ENCODE results near the gene ATAD3B.
"Not testable (repeated sequence)": the region's sequence is repeated elsewhere in the genome, so short reads cannot be mapped to it uniquely, and the experiment has no call there.

ATAD3B gene

DNA sequence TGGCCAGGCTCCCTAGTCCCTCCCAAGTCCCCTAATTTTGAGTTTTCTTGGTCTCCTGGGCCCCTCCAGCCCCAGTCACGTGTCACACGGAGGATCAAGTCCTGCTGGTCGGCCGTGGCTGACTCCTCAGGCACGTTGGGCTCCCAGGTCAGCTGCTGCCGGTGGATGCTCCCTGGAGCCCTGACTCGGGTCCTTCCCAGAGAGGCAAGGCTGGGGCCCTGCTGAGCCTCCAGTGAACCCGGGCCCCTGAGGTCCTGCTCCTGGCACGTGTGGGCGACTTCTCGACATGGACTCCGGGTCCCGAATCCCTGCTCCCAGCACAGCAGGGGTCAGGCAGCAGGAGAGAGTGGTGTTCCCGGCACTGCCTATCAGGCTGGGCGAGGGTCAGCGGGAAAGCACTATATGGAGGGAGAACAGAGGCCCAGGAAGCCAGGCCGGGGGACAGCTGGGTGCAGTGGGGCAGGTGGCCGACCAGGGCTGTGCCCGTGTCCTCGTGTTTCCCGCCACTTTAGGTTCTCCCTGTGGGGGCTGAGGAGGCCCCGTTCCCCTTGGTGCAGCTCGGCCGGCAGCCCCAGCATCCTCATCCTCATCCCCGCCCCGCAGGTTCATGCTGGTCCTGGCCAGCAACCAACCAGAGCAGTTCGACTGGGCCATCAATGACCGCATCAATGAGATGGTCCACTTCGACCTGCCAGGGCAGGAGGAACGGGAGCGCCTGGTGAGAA, 55.7 kb downstream of the ATAD3B start:
- 96 to 97% methylated on average over 30 of the region's 31 CpGs for WGBS, 2 experiments (ENCODE audit: insufficient coverage in 2 of 2)
- H3K36me3 ChIP-seq (ENCODE audit: control insufficient read depth, insufficient read depth, low read length), result peaks cover 62% of the 10 kb centered on the region

DNA sequence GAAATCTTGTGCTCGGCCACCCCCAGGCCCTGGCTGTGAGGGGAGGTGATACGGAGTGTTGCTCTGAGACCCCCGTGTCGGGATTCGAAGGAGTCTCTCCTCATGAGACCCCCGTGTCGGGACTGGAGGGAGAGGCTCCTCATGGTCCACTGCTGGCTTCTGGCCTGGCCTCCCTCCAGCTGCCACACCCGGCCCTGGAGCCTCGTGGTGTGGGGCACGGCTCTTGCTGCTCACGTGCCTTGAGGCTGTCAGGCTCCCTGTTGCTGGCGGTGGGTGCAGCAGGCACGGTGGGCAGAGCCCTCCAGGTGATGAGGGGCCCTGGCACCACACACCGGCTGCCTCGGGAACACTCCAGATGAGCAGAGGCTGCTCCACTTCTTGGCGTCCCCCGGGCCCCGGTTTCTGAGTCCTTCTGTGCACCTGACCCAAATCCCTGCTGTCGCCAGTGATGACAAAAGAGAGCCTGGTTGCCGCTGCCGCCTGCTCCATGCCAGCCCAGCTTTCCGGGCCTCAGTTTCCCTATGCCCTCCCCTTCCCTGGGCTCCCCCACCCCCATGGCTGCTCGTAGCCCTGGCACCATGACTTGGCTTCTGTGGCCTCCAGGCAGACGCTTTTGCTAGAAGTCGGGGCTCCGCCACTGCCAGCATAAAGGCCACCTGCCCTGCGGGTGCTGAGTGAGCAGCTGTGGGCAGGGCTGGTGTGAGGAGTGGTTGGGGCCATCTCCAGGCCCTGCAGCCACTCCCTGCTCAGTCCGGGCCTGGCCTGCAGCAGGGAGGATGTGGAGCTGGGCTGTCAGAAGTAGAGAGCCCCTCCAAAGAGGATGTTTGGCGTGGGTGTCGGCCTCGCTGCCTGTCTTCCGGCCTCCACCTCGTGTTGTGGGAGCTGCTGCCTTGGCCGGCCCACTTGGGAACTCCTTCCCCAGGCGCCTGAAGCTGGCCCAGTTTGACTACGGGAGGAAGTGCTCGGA, 57.0 kb downstream of the ATAD3B start:
- WGBS, 2 experiments (ENCODE audit: insufficient coverage in 2 of 2), result 95 to 96% methylated on average over 28 to 33 of the region's 37 CpGs
- no peak overlapping the region for H3K4me3 ChIP-seq (ENCODE audit: extremely low read depth, insufficient read depth, low read length, poor library complexity, severe bottlenecking)
- H3K36me3 ChIP-seq (ENCODE audit: control insufficient read depth, insufficient read depth, low read length), result peaks cover 63% of the 10 kb centered on the region
- no peaks in the 10 kb centered on the region for H3K4me1 ChIP-seq (ENCODE audit: control insufficient read depth, insufficient read depth, low read length, poor library complexity, severe bottlenecking)
- peaks cover 12% of the 10 kb centered on the region for H3K9me3 ChIP-seq (ENCODE audit: control insufficient read depth, low read length)
- no peak overlapping the region for H3K27ac ChIP-seq (ENCODE audit: low read depth, low read length, severe bottlenecking)

More for the DNA sequence above, 55.7 kb downstream of the ATAD3B start:
- Histone ChIP-seq H3K27ac (ENCODE audit: low read depth, low read length, severe bottlenecking) (no peak overlapping the region), H3K4me3 (ENCODE audit: extremely low read depth, insufficient read depth, low read length, poor library complexity, severe bottlenecking) (no peak overlapping the region), H3K9me3 (ENCODE audit: control insufficient read depth, low read length) (peaks cover 12% of the 10 kb centered on the region), H3K4me1 (ENCODE audit: control insufficient read depth, insufficient read depth, low read length, poor library complexity, severe bottlenecking) (no peaks in the 10 kb centered on the region)

DNA sequence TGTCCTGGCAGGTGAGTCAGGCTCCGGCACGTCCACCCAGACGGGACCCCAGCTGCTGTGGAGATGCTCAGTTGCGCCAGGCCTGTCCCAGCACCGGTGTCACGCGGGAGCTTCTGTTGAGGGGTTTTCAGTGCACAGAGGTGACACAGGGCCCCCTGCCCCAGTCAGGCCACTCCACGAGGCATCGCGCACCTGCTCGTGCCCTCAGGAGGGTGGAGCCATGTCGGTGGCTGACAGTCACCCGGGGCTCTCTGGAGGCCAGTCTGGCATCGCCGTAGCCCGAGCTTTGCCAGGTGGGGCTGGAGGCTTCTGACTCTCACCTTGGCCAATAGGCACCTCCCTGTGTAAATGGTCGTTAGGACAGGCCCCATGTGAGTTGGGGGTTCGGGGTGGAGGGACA, 57.8 kb downstream of the ATAD3B start:
- 95 to 100% methylated on average over 11 to 14 of the region's 18 CpGs for WGBS, 2 experiments (ENCODE audit: insufficient coverage in 2 of 2)
- H3K9me3 ChIP-seq (ENCODE audit: control insufficient read depth, low read length), result peaks cover 12% of the 10 kb centered on the region
- H3K27ac ChIP-seq (ENCODE audit: low read depth, low read length, severe bottlenecking), result no peak overlapping the region
- H3K4me1 ChIP-seq (ENCODE audit: control insufficient read depth, insufficient read depth, low read length, poor library complexity, severe bottlenecking), result no peaks in the 10 kb centered on the region
- peaks cover 61% of the 10 kb centered on the region for H3K36me3 ChIP-seq (ENCODE audit: control insufficient read depth, insufficient read depth, low read length)
- H3K4me3 ChIP-seq (ENCODE audit: extremely low read depth, insufficient read depth, low read length, poor library complexity, severe bottlenecking), result no peak overlapping the region

DNA sequence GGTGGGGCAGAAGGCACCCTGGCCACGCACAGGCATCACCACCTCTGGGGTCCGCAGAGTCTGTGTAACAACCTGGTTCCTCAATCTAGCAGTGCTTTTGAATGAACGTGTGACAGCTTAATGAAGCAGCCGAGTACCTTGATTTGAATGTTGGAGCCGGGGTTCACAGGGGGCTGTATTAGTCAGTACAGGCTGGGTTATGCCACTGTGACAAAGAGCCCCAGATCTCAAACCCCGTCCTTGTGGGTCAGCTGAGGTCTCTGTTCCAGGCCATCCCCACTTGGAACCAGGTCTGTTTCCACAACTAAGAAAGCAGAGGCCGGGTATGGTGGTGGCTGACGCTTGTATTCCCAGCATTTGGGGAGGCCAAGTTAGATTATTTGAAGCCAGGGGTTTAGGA, 58.4 kb downstream of the ATAD3B start:
- Histone ChIP-seq H3K4me1 (ENCODE audit: control insufficient read depth, insufficient read depth, low read length, poor library complexity, severe bottlenecking) (no peaks in the 10 kb centered on the region), H3K4me3 (ENCODE audit: extremely low read depth, insufficient read depth, low read length, poor library complexity, severe bottlenecking) (no peak overlapping the region), H3K36me3 (ENCODE audit: control insufficient read depth, insufficient read depth, low read length) (peaks cover 63% of the 10 kb centered on the region), H3K27ac (ENCODE audit: low read depth, low read length, severe bottlenecking) (no peak overlapping the region), H3K9me3 (ENCODE audit: control insufficient read depth, low read length) (peaks cover 12% of the 10 kb centered on the region)
- 97 to 98% methylated on average over 6 to 8 of the region's 8 CpGs for WGBS, 2 experiments (ENCODE audit: insufficient coverage in 2 of 2)

DNA sequence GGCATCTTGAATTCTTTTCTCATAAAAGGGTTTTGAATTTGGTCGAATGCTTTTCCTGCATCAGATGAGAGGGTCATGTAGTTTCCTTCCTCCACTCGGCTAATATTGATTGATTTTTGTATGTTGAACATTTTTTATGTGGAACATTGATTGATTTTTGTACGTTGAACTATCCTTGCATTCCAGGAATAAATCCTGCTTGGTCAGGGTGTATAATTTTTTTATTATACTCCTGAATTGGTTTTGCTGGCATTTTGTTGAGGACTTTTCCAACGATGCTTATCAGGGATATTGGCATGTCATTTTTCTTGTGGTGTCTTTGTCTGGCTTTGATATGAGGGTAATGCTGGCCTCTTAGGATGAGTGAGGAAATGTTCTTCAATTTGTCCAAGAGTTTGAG, 60.4 kb downstream of the ATAD3B start:
- H3K4me1 ChIP-seq (ENCODE audit: control insufficient read depth, insufficient read depth, low read length, poor library complexity, severe bottlenecking), result no peaks in the 10 kb centered on the region
- H3K27ac ChIP-seq (ENCODE audit: low read depth, low read length, severe bottlenecking), result no peak overlapping the region
- H3K36me3 ChIP-seq (ENCODE audit: control insufficient read depth, insufficient read depth, low read length), result peaks cover 52% of the 10 kb centered on the region
- WGBS, 2 experiments (ENCODE audit: insufficient coverage in 2 of 2), result 89 to 95% methylated on average over 3 to 4 of the region's 4 CpGs
- H3K4me3 ChIP-seq (ENCODE audit: extremely low read depth, insufficient read depth, low read length, poor library complexity, severe bottlenecking), result no peak overlapping the region
- H3K9me3 ChIP-seq (ENCODE audit: control insufficient read depth, low read length), result peaks cover 12% of the 10 kb centered on the region

DNA sequence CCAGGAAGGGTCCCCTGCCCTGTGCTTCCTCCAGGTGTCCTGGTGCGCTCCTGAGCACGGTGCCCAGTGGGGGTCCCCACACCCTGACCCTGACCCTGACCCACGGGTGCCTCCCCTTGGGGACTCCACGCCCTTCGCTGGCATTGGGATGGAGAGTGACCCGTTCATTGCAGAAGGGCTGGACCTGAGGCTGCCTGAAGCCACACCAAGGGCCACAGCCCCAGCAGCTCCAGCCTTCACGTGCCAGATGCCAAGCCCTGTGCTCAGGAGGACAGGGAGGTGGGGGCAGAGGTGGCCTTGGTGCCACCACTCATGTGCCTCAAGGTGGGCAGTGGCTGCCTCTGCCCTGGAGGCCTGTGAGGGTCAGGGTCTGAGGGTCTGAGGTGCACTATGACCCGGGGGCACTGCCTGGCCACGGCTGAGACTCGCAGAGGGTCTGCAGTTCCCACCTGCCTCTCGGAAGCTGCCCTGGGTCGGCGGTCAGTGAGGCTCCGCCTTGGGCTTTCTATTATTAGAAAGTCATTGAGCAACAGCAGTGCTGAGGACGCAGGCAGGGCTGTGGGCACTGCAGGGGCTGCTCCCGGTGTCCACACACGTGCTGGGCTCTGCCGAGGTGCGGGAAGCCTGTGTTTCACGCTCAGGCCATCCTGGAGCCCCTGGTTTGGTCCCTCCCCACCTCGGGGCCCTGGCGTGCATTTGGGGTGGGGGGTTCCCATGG, 61.8 kb downstream of the ATAD3B start:
- peaks cover 12% of the 10 kb centered on the region for H3K9me3 ChIP-seq (ENCODE audit: control insufficient read depth, low read length)
- not testable (repeated sequence) for H3K27ac ChIP-seq (ENCODE audit: low read depth, low read length, severe bottlenecking); H3K4me1 ChIP-seq (ENCODE audit: control insufficient read depth, insufficient read depth, low read length, poor library complexity, severe bottlenecking); H3K4me3 ChIP-seq (ENCODE audit: extremely low read depth, insufficient read depth, low read length, poor library complexity, severe bottlenecking)
- peaks cover 45% of the 10 kb centered on the region for H3K36me3 ChIP-seq (ENCODE audit: control insufficient read depth, insufficient read depth, low read length)
- WGBS, 2 experiments (ENCODE audit: insufficient coverage in 2 of 2), result 92 to 93% methylated on average over 6 to 7 of the region's 22 CpGs

DNA sequence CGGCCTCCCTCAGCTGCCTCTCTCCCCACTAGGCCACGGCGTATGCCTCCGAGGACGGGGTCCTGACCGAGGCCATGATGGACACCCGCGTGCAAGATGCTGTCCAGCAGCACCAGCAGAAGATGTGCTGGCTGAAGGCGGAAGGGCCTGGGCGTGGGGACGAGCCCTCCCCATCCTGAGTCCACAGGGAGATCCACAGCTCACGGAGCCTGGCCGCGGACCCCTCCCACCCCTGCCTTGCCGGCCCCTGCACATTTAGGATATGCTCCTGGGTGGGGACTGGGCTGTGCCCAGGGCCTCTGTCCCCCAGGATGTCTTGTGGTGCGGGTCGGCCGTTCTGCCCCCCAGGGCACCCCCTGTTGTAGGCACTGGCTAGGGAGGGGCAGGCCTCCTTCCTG, 62.3 kb downstream of the ATAD3B start:
- Histone ChIP-seq H3K36me3 (ENCODE audit: control insufficient read depth, insufficient read depth, low read length) (peaks cover 39% of the 10 kb centered on the region), H3K9me3 (ENCODE audit: control insufficient read depth, low read length) (peaks cover 12% of the 10 kb centered on the region)
- not testable (repeated sequence) for H3K4me1 ChIP-seq (ENCODE audit: control insufficient read depth, insufficient read depth, low read length, poor library complexity, severe bottlenecking); H3K4me3 ChIP-seq (ENCODE audit: extremely low read depth, insufficient read depth, low read length, poor library complexity, severe bottlenecking); H3K27ac ChIP-seq (ENCODE audit: low read depth, low read length, severe bottlenecking)
- WGBS, 2 experiments (ENCODE audit: insufficient coverage in 2 of 2), result 93 to 95% methylated on average over 11 to 12 of the region's 18 CpGs

DNA sequence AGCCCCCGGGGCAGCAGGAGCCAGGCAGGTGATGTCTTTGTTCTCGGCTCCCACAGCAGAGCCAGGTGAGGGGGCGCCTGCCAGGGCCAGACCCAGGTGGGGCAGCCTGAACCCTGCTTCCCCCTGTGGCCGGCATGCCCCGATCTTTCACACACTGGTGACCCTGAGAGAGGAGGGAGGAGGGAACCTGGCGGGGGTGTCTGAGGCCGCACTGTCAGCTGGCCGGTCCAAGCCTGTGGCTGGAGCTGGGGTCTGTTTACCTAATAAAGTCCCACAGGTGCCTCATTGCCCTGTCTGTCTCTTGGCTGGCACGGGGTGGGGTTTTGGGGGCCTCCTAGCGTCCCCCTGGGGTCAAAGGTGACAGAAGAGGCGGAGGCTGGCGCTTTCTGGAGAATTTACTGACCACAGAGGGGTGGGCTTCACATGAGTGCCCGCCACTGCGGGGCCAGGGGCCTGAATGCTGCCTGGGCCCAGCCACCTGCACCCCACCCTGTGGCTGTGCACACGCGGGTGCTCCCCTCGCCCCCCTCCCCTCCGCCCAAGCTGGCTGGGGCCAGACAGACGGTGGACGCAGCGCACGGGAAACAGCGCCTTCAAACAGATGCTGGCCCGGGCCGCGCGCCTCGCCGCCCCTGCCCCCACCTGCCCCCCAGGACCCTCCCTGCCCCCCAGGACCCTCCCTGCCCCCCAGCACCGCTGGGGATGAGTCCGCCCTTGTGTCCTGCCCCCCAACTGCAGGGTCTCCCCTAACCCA, 63.0 kb downstream of the ATAD3B start:
- Histone ChIP-seq H3K4me3 (ENCODE audit: extremely low read depth, insufficient read depth, low read length, poor library complexity, severe bottlenecking) (no peak overlapping the region), H3K36me3 (ENCODE audit: control insufficient read depth, insufficient read depth, low read length) (peaks cover 32% of the 10 kb centered on the region), H3K27ac (ENCODE audit: low read depth, low read length, severe bottlenecking) (no peak overlapping the region), H3K4me1 (ENCODE audit: control insufficient read depth, insufficient read depth, low read length, poor library complexity, severe bottlenecking) (peaks cover 9% of the 10 kb centered on the region), H3K9me3 (ENCODE audit: control insufficient read depth, low read length) (peaks cover 11% of the 10 kb centered on the region)
- WGBS, 2 experiments (ENCODE audit: insufficient coverage in 2 of 2), result 95 to 97% methylated on average over 13 to 24 of the region's 31 CpGs

DNA sequence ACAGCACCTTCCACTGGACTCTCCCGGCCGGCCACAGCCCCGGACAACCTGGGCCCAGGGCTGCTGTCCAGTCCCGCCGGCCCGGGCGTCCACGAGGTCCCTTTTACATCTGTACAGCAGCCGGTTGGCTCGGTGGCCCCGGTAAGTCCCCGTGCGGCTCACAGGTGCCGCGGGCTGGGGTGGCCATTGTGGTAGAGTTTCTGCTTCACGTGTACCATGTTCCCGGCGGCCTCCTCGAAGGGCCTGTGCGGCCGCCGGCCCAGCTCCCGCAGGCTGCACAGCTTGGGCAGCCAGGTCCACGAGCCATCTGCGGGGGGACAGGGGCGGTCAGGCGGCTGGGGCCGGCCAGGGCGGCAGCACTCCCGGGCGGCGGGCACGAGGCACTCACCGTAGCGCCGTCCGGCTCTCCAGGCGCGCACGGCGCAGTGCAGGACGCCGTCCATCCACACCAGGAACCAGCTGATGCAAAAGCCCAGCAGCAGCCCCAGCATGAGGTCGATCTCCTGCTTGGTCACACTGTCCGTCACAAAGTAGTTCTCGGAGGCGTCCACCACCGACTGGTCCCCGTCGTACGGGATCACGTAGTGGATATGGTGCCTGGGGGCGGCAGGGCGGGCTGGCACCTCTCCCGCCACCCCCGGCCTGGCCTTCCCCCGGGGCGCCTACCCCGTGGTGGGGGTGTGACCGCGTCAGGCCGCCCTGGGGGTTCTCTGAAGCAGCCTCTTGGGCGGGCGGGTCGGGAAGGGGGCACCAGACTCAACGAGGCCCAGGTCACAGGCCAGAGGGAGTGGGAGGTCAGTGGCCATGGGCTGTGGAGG, 63.8 kb downstream of the ATAD3B start:
- no peak overlapping the region for H3K4me3 ChIP-seq (ENCODE audit: extremely low read depth, insufficient read depth, low read length, poor library complexity, severe bottlenecking)
- no peak overlapping the region for H3K27ac ChIP-seq (ENCODE audit: low read depth, low read length, severe bottlenecking)

More for the DNA sequence above, 63.8 kb downstream of the ATAD3B start:
- Histone ChIP-seq H3K4me1 (ENCODE audit: control insufficient read depth, insufficient read depth, low read length, poor library complexity, severe bottlenecking) (peaks cover 9% of the 10 kb centered on the region), H3K9me3 (ENCODE audit: control insufficient read depth, low read length) (peaks cover 4% of the 10 kb centered on the region), H3K36me3 (ENCODE audit: control insufficient read depth, insufficient read depth, low read length) (peaks cover 24% of the 10 kb centered on the region)
- 95% methylated on average over 58 to 59 of the region's 66 CpGs for WGBS, 2 experiments (ENCODE audit: insufficient coverage in 2 of 2)
